Stimulated activated CD4-positive, alpha-beta T cell treated with anti-CD3 and anti-CD28 coated beads, TNF-alpha, amount 100 ng/mL, for 4 hours (primary cell): ENCODE results near the gene KIRREL3.

Source experiments
- DNase-seq, 3 experiments: peaks; one replicate each; pipeline ENCODE4 v3.0.0-alpha.2; 2020; ENCODE audit warnings: low read depth in 3 of 3

The KIRREL3 gene

DNA sequence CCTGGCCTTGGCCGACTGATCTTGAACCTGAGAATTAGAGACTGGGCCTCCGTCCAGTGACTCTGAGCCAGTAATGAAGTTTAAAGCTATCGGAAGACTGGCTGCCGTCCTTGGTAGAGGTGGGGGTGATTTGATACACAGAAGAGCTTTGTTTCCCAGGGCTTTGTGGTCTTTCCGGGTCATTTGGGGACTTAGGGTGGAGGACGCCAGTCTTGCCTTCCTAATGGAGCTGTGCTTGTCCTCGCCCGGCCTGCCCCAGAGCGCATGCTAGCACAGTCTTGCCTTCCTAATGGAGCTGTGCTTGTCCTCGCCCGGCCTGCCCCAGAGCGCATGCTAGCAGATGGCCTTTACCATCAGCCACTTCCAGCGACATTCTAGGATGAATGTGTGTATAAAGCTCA, 579.3 kb downstream of the KIRREL3 start:
- no peak for DNase-seq

DNA sequence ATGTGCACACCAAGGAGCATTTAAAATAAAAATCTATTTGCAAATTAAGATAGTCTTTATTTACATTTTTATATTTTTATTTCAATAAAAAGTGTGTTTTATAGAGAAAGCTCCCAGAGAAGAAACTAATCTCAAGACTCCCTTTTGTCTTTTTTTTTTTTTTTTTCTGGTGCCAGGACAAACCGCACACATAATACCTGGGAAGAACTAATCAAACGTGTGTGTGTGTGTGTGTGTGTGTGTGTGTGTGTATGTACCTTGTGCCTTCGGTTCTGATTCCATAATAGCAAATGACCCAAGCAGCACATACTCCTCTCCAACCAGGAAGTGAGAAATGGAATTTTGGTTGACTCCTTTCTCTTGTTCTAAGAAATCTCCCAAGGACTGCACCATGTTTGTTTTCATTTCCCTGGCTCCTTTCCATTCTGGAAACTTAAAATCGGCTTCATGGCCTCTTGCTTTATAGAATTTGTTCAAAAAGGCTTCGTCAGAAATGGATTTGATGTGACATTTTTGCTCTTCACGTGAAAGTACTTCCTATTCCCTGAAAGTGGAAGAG, 579.8 kb downstream of the KIRREL3 start:
- no peak for DNase-seq

DNA sequence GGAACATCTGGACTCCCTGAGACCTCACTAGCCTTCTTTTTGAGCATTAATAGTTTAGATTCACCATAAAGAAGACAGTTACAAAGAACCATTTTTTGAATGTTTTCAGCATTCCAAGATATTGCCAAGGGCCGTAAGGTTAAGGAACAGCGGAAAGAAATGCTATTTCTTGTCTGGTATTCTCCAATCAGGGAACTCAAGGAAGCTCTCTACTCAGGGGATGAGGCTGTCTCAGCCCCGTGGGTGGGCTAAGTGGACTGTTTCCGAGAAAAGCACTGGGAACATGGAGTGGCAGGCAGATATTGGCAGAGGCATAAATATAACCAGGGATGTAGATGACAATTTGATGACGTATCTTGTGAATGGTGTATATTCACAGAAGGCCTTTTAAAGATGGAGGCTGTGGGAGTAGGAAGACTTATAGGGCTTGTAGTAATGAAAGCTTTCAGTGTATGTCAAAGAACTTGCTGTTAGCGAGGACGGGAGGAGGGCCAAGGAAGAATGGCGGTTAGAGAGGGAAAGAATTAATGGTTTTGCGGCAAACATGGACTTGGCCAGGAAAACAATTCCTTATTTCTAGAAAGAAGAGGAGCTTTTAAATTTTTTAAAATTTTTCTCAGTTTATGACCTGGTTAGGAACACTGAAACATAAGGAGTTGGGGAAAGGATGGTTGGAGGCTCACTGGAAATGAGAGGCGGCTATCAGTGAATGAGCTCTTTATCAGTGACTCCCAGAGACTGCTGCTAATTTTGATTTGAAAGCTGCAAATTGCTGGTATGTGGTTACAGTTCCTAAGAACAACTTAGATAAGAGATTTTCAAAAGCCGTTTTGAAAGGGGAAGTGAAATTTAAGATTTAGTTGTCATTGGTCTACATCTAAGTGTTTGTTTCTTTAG, 580.5 kb downstream of the KIRREL3 start:
- DNase-seq = no peak

DNA sequence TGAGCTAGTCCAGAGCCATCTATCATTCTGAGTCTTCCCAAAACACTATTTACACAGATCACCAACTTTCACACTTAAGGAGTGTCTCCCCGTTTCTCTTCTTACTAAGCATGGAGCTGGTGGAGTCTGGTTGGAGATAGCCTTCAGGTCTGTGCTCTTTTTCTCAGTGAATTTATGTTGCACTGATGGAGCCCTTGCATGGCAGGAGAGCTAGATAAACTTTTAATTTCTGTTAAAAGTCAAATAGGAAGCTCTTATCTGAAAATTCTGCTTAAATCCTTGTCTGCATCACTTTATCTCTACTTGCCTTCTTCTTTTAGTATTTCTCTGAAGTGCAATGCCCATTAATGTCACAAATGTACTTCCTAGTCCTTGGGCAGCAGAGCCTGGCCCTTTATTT, 581.7 kb downstream of the KIRREL3 start:
- DNase-seq = no peak

DNA sequence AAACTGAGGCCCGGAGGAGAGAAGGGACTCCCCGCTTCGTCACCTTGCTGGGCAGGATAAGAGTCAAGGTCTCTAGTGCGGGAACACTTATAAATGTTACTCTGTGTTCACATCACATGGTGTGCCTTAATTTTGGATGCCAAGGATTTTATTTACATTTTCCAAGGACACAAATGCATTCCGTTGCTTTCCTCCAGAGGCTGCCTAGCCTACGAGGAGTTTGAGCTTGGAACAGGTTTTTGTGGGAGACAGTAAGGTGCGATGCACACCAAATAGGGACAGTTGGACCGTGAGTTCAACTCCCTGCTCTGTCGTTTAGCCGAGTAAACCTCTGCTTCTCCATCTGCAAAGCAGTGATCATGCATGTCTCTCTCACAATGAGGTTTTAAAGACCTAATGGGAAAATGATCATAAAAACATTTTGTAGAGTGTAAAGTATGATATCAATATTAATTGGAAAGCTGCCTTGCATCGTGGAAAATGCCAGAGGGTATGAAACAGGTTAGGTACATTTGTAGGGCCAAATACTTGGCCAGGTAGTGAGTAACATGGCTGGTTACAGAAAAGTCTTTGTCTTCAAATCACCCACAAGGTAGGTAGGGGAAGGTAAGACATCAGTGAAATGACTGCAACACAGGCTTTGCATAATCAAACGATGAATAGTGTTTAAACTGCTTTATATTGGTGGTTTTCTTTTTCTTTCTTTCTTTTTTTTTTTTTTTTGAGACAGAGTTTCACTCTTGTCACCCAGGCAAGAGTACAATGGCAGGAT, 583.3 kb downstream of the KIRREL3 start:
- DNase-seq = no peak

DNA sequence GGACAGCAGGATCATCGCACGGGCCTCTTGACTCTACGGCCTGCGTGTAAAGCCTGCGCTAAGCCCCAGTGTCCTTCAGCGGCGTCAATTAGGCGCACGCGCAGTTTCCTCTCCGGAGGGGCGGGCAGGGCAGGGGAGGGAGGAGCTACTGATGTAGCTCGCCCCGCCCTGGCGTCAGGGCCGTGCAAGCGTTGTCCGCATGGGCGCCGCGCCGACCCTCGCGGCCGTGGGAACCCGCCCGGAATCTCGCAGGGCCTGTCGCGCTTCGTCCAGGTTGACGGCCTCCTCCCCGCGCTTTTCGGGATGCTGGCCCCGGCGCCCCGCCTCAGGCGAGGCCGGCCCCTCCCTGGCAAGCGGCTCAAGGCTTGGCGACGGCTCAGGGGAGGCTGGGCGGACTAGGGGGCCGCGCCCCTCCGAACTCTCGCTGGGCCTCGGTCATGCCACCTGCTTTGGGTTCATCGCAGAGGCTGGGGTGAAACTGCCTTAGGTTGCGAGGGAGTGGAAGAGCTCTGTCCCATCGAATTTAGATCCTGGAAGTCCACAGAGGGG, 584.0 kb downstream of the KIRREL3 start:
- peak; percentile 36 to 54 (median 46) for DNase-seq

DNA sequence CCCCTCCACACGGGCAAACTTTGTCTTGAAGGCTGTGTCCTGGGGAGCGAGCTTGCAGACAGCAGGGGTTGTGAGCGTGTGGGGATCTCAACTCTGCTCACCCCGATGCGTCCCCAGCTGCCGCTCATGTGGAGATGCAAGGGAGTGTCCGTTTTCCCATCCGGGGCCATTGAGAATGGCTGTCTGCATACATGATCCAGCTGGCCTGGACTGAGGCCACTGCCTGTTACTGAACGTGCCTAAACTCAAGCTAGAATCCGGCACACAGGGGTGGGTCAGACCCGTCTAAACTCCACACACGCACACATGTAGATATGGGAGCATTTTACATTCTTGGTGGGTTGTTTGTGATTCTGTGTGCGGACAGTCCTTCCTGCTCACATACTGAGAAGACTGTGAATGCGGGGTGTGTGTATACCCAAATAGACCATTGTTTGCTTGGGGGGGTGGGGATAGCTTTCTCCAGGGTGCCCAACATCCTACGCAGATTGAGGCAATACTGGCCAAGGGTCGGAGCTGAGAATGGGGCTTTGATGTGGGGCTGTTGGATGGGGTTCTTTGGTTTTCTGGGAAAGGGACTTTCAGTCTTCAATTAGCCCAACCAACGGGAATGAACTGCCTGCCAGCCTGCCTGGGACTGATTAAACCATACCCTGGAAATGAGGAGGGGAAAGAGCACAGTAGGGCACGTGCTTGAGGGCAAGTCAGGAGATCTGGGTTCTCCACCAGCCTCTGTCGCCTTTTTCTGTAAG, 584.7 kb downstream of the KIRREL3 start:
- DNase-seq = no peak

DNA sequence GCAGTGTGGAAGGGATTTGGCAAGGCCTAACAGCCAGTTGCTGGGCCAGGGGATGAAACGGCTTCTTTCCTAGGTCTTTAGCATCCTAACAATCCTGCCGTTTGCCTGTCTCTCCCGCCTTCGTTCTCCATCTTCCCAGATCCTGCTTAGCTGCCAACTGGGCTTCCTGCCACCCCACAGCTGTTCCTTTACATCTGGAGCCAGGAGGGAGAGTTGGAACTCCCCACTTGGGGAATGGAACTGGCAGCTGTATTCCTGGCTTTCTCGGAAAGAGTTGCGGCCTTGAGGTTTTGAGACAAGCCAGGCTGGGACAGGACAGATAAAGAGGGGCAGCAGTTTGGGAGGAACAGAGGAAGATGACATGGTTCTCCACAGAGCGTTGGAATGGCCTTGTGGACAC, 585.4 kb downstream of the KIRREL3 start:
- DNase-seq = no peak

DNA sequence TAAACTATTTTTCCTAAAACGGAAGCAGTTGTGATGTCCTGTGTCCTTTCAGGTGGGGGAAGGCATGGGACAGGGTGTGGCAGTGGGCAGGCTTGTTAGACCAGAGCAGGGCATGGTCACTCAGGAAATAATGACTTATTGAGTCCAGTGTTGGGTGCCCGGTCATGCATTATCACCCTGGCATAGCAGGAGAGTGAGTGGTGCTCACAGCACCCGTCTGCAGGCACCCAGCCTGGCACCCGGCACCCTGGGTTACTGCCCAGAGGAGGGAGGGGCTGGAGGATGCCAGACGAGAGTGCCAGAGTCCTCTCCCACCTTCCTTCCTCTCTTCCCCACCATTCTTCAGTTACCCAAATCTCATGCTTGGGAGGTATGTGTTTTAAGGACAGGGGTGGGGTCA, 586.0 kb downstream of the KIRREL3 start:
- no peak for DNase-seq

DNA sequence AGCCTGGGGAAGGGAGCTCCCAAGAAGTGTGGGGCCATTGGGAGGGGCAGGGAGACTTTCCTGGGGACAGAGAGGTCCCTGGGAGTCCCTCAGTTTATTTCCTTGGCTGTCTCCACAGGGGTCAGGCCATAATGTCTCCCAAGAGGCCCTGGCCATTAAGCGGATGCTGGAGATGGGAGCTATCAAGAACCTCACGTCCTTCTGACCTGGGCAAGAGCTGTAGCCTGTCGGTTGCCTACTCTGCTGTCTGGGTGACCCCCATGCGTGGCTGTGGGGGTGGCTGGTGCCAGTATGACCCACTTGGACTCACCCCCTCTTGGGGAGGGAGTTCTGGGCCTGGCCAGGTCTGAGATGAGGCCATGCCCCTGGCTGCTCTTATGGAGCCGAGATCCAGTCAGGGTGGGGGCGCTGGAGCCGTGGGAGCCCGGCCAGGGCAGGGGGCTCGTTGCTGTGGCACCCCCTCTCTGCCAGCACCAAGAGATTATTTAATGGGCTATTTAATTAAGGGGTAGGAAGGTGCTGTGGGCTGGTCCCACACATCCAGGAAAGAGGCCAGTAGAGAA, 586.6 kb downstream of the KIRREL3 start:
- DNase-seq = no peak

DNA sequence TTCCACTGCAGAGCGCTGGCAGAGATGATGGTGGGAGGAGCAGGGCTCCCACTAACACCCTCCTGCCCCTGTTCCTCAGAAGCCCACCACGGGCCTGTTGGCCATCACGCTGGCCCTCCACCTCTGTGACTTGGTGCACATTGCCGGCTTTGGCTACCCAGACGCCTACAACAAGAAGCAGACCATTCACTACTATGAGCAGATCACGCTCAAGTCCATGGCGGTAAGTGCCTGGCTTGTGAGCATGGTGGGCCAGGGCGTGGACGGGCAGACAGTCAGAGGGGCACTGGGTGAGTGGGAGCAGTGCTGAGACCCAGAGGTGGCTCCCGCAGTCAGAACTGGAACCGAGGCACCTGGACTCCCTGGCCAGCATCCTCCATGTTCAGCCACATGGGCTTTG, 587.1 kb downstream of the KIRREL3 start:
- no peak for DNase-seq

DNA sequence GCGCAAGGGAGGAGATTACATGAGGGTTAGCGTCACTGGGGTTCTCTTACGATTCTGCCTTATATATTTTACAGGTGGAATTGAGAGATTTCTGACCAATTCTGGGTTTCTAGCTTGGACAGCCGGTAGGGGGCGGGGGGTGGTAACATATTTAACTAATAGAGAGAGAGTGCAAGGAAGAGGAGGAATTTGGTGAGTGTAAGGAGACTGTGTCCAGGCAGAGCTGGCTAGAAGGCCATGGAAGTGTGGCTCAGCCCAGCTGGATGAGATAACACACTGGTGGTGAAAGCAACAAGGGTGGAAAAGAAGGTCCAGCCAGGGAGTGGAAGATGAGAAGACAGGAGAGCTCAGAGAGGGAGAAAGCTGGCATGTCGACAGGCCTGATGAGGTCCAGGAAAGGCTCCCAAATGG, 588.6 kb downstream of the KIRREL3 start:
- DNase-seq = no peak

DNA sequence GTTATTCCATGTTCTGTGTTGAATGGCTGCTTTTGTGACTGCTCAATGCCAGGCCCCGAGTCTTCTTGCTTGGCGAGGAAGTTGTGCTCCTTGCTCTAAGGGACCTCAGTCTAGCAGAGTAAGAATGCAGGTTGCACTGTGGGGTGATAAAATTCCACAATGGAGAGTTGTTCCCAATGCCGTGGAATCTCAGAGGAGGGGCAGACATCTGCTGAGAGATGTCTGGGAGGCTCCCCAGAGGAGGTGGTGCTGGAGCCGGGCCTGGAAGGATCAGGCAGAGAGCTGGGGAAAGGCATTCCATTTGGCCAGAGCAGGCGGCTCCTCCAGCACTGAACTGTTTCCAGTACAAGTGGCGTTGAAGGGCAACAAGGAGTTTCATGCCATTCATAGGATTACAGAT, 589.9 kb downstream of the KIRREL3 start:
- DNase-seq = no peak

DNA sequence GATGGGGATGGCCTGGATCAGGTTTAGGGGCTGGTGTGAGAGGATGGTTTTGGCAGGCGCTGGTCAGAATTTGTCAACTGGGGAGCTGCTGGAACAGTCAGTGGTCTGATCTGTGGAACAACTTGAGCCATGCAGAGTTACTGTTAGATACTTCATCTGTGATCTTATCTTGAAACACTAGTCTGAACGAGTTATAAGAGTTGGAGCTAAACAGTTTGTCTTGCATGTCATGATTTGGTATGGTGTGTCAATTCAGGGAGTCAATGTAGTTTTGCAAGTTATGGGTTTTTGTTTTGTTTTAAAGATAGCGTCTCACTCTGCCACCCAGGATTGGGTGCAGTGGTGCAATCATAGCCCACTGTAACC, 591.0 kb downstream of the KIRREL3 start:
- DNase-seq = no peak

DNA sequence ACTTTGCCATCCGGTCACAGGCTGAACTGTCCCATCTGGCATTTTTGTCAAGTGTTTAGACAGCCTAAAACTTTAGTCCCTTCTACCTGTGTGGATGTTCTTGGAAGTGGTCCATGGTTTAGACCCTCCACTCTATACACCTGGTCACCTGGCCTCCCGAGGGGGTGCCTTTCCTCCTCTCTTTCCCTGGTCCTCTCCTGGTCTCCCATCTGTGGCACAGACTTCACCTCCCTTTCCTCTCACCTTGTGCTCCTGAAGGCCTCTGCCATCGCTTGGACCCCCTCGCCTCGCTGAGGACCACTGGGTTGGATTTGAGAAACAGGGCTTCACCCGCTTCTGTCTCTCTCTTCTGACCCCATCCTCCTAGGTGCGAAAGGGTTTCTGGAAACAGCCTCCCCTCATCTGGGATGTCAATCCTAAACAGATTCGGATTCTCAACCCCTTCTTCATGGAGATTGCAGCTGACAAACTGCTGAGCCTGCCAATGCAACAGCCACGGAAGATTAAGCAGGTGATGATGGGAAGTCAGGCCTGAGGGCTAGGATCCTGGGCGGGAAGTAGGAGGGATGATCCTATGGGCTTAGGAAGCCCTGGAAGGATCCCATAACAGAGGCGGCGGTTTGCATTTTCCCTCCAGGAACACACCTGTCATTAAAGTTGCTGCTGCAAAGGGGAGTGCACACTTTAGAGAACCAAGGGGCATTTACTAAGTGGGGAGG, 591.5 kb downstream of the KIRREL3 start:
- no peak for DNase-seq

DNA sequence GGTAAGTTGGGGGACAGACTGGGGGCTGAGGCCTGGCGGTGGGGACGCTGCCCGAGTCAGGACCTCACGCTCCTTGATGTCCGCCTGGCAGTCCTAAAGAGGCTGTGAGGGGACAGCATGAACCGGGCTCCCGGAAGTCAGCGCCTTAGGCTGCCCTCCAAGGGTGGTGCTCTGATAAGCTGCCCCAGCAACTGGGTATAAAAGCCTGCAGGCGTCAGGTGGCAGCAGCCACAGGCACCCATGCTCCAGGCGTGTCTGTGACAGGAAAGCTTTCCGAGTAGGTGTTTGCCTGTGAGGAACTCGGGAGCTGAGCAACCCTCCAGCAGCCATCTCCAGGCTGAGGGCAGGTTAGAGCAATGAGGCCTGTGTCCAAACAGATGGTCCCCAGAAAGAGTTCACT, 592.1 kb downstream of the KIRREL3 start:
- DNase-seq = no peak

DNA sequence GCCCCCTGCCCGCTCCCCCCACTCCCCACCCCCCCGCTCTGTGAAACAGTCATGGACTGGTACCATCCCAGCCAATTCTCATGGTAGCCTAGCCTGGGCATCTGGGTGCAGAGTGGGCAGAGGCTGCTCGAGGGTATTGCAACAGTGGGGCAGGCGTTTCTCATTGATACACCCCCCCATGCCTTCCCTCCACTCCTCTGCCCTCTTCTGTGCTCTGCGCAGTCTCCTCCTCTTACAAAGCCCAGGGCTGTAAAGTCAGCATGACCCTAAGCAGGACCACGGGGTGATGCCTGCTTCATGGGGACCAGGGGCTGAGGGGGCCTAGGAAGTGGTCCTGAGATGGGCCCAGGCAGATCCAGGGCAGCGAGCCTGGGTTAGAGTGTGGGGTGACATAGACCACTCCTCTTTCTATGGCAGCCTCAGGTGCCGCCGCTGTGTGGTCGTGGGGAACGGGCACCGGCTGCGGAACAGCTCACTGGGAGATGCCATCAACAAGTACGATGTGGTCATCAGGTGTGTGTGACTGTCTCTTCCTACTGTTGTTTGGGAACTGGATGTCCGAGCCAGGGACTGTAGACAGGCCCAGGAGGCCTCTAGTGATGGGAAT, 592.8 kb downstream of the KIRREL3 start:
- DNase-seq = no peak

DNA sequence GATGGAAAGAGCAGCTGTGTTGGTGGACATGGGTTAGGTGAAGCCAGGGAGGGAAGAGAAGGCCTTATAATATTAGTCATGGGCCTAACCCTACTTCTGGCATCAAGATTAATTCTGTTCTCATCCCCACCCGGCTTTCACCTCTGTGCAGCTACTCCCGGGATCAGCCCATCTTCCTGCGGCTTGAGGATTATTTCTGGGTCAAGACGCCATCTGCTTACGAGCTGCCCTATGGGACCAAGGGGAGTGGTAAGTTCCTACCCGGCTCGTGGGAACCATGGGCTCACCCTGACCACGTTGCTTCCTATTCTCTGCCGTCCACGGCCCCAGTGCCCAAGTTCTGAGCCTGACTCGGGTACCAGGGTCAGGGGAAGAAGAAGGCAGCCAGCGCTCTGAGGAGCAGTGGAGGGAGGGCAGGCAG, 593.5 kb downstream of the KIRREL3 start:
- no peak for DNase-seq

DNA sequence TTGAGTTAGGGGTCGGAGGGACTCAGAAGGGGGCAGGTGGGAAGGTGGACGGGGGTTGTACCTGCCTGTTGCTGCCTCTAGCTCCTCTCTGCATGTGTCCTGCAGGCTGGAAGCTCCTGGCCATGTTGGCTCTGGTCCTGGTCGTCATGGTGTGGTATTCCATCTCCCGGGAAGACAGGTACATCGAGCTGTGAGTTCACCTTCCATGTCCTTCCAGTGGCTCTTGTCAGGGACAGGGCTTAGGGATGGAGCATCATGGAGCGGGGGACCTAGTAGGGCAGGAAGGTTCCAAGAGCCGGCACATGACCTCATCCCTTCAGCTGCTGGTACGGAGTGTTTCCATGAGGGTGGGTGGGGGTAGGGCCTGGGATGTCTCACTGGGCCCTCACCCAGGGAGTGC, 594.2 kb downstream of the KIRREL3 start:
- DNase-seq = no peak

DNA sequence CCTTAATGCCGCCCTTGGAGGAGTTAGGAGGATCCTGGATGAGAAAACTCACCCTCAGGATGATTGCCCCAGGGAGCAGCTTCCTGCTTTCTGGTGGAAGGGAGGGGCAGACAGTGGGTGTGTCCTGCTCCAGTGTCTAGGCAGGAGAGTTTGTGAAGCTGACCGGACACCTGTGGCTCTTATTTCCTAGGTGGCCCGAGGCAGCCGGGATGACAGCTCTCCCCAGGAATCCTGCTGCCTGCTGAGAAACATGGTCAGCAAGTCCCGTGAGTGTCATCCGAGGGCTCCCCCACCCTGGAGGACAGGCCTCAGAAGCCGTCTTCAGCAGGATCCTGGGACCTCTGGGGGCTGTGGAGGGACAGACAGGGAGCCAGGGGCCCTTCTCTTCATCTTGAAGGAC, 594.7 kb downstream of the KIRREL3 start:
- no peak for DNase-seq
